Measurements from ENCODE around the gene IL20.

Gene IL20

DNA sequence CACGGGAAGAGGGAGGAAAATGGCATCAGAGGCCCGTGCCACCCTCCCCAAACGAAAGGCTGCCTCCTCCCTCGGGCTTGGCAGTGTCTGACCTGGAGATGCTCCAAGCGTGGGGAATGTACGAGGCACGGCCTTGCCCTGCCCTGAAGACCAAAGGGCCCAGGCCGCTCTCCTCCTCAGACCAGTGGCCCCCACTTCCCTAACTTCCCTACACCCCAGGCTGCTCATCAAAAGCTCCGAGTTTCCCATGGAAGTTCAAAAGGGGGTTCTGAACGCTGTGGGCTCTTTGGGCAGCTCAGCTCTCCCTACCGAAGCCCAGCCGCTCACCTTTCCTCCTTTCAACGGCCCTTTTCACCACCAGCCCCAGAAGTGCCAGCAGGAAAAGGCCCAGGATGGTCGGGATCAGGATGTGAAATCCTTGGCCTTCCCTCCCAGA, 44.5 kb downstream of the IL20 start:
- TF ChIP-seq GATA2 (IDR thresholded peaks at IDR 0.05; ENCODE audit: low read depth, low read length) = no peak
- no peak for TF ChIP-seq GATA3 (IDR thresholded peaks at IDR 0.05; ENCODE audit: low read depth, low read length)

DNA sequence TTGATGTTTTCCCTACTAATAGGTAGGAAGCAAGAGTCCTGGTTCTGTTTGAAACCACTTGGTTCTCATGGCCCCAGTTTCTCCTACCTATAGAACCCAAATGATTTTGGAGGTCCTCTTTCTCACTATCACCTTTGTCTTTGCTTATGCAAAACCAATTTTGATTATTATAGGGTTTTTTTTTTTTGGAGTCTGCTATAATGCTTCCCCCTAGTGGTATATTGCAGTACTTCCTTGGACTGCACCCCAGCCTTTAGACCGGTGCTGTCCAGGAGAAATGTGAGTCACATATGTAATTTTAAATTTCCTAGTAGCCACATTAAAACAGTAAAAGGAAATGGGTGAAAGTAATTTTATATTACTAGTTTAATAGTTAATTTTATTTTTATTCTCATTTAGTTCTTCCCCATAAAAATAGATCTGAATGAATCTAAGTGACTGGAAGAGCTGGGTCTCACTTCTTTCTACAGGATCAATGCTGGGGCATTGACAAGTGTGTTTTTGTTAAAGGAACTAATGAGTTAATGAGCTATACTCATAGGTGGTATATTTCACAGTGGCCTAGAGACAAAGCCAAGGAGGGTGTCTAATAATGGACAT, 45.7 kb downstream of the IL20 start:
- no peak for TF ChIP-seq GATA2 (IDR thresholded peaks at IDR 0.05; ENCODE audit: low read depth, low read length)
- TF ChIP-seq GATA3 (IDR thresholded peaks at IDR 0.05; ENCODE audit: low read depth, low read length) = no peak

GRCh38 chr1:206912445-206913095, 47.1 kb downstream of the IL20 start:
- TF ChIP-seq GATA3 (IDR thresholded peaks at IDR 0.05; ENCODE audit: low read depth, low read length) = no peak
- no peak for TF ChIP-seq GATA2 (IDR thresholded peaks at IDR 0.05; ENCODE audit: low read depth, low read length)

- TF ChIP-seq GATA3 (IDR thresholded peaks at IDR 0.05; ENCODE audit: low read depth, low read length) = no peak
- TF ChIP-seq GATA2 (IDR thresholded peaks at IDR 0.05; ENCODE audit: low read depth, low read length) = no peak
Observed at GRCh38 chr1:206913766-206914537, 48.5 kb downstream of the IL20 start.

GRCh38 chr1:206915030-206915735, 49.8 kb downstream of the IL20 start:
- TF ChIP-seq GATA2 (IDR thresholded peaks at IDR 0.05; ENCODE audit: low read depth, low read length) (no peak), GATA3 (IDR thresholded peaks at IDR 0.05; ENCODE audit: low read depth, low read length) (no peak)

DNA sequence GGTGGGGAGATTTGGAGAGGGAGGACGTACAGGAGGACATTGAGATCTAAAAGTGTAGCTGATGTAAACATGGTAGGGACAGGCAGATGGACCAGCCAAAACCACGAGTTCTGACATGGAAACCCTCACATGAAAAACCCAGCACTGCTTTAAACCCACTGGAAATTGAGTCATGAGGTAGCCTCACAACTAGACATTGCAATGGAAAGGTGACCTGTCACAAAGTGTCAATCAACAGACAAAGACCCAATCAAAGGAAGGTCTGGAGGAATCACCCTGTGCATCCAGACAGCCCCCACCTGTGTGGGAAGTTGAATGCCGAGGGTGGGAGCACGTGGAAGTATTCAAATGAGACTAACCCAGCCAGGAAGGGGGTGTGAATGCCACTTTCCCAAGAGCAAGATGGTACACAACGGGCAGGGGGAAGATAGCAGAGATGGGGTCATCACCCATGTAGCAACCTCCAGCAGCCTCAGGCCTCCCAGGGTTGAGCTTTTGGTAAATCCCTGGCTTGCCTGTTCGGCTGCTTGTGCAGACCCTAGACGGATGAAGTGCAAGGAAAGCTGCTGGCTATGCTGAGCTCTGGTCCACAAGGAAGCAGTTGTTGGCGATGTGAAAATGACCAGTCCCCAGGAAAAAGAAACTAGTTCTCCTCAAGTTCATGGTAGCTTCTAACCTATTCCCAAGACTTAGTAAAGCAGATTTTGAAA, 50.7 kb downstream of the IL20 start:
- no peak for TF ChIP-seq GATA3 (IDR thresholded peaks at IDR 0.05; ENCODE audit: low read depth, low read length)
- TF ChIP-seq GATA2 (IDR thresholded peaks at IDR 0.05; ENCODE audit: low read depth, low read length) = no peak

- TF ChIP-seq GATA3 (IDR thresholded peaks at IDR 0.05; ENCODE audit: low read depth, low read length) = no peak
- no peak for TF ChIP-seq GATA2 (IDR thresholded peaks at IDR 0.05; ENCODE audit: low read depth, low read length)
Observed at GRCh38 chr1:206918076-206918475, 52.7 kb downstream of the IL20 start.

Data from SH-SY5Y (cell line).